Measurements from ENCODE around the gene CACNB1.
"Not testable (repeated sequence)": the region's sequence is repeated elsewhere in the genome, so short reads cannot be mapped to it uniquely, and the experiment has no call there.

The CACNB1 gene

DNA sequence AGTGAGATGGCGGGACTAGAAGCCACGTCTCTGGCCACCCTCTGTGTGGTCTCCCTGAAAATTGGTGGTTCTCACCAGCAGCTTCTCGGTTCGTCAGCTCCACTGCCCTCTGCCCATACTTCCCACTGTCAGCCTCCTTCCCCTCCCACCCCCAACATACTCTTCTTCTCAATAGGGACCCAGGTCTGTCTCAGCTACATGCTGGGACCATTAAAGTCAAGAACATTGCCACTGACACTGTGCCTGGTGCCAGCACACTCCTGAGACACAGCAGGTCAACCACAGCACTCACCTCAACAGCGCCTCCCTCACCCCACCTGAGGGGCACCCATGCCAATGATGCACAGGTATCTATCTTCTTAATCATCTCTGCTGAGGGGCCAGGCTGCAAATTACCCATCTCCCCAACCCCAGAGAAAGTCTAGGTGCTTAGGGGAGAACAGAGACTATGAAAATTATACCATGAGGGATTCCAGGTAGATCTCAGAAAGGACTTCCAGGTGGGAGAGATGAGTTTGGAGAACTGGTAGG lies 47.3 kb downstream of the CACNB1 start:
- no peak for DNase-seq

DNA sequence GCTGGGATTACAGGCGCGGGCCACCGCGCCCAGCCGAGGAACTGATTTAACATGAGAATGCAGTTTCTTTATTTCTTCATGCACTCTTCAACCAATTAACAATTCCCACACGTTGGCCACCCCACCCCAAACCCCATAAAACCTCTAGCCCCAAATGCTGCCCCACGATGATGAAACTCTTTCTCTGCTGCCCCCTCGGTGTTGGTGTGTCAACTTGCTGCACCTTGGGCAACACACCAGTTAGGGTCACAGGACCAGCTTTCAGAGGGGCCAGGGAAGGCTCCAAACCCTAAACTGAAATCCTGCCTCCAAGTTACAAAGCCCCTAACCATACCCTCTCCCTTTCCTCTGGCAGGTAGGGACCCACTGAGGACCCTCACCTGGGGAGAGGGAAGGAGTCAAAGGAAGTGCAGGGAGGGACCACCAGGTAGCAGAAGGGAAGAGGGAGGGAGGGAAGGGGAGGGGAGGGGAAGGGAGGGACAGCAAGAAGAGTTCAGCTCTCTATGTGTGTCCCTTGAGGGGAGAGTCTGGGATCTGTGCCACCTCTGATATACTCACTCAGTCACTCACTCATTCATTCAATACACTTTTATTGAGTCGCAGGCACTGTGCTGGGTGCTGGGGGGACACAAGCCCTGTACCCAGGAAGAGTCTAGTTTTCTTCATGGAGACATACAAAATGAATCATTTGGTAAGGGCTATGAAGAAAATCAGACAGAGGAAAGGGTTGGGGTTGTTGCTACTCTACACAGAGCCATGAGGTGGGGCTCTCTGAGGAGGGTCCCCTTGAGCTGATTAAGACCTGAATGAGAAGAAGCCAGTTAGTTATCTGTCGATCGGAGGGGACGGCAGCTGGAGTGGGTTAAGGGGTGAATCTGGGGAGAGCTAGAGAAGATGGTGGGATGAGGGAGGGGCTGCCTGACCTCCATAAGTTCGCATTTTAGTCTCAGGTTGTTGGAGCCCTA lies 50.0 kb downstream of the CACNB1 start:
- DNase-seq: no peak

- DNase-seq: no peak
Measured at GRCh38 chr17:39146273-39146672, 51.2 kb downstream of the CACNB1 start.

- no peak for DNase-seq
Measured at GRCh38 chr17:39145143-39145542, 52.3 kb downstream of the CACNB1 start.

DNA sequence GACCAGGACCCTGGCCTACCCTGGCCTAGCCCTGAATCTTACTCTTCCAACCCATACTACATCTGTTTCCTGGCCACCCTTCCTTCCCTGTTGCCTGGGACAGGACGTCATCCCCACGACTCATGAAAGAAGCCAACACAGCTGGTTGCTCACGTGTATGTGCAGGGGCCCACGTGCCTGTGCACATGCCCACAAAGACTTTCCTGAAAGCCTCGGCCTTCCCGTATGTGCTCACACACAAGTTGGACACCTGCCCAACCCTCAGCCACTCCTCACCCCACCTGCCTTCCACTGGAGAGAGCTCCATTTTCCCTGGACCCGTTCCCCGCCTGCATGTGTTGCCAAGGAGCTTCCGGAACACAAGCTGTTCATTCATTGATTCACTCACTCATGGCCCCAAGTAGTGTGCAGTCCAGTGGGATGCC lies 53.0 kb downstream of the CACNB1 start:
- DNase-seq: peak; percentile 90

- DNase-seq: no peak
Measured at GRCh38 chr17:39143552-39144093, 53.8 kb downstream of the CACNB1 start.

DNA sequence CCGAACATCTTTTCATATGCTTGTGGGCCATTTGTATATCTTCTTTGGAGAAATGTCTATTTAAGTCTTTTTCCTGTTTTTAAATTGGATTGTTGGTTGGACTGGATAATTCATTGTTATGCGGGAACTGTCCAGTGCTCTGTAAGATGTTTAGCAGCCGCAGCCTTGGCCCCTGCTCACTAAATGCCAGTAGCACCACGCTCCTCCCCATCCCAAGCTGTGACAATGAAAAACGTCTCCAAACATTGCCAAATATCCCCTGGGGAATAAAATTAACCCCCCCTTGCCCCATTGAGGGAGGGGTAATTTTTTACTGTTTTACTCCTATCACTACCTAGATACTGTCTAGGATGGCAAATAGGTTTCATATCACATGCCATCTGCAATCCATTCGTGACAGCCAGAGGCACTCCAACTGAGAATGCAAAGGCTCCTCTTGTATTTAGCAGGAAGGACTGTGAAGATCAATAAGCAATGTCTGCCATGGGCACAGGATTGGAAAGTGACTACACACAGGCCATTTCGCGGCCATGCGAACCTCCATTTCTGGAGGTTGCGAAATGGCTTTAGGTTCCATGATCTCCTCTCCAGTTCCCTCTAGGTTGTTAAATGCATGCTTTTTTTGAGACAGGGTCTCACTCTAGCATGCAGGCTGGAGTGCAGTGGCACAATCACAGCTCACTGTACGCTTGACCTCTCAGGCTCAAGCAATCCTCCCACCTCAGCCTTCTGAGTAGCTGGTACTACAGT lies 55.4 kb downstream of the CACNB1 start:
- DNase-seq: no peak

DNA sequence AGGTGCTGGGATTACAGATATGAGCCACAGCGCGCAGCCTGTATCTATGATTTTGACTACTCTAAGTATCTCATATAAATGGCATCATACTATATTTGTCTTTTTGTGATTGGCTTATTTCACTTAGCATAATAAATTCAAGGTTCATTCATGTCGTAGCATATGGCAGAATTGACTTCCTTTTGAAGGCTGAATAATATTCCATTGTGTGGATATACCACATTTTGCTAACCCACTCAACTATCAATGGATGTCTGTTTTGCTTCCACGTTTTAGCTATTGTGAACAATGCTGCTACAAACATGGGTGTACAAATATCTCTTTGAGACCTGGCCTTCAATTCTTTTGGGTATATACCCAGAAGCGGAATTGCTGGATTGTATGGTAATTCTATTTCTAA lies 56.2 kb downstream of the CACNB1 start:
- DNase-seq: no peak

DNA sequence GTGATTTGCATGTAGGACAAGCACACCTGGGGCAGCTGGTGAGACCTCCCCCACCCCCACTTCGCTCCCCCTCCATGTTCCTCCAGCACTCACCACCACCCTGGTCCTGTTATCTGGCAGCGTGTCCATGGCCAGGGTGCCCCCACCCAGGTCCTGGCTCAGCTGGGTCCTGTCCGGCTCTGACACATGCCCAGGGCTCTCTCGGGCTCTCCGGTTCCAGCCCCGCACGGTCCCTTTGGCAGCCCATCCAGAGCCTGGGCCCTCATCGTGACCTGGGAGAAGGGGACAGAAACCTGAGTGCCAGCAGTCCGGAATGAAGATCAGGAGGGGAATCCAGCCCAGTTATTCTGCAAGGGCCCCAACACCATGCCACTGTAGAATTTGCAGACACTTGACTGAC lies 57.9 kb downstream of the CACNB1 start:
- DNase-seq: no peak

- DNase-seq: no peak
Measured at GRCh38 chr17:39139161-39139511, 58.3 kb downstream of the CACNB1 start.

- no peak for DNase-seq
Measured at GRCh38 chr17:39138431-39139160, 58.9 kb downstream of the CACNB1 start.

GRCh38 chr17:39134878-39135277 lies 62.6 kb downstream of the CACNB1 start:
- DNase-seq: no peak

- DNase-seq: no peak
Measured at GRCh38 chr17:39132192-39132610, 65.3 kb downstream of the CACNB1 start.

GRCh38 chr17:39131616-39132015 lies 65.9 kb downstream of the CACNB1 start:
- no peak for DNase-seq

GRCh38 chr17:39130205-39130604 lies 67.3 kb downstream of the CACNB1 start:
- DNase-seq: no peak

DNA sequence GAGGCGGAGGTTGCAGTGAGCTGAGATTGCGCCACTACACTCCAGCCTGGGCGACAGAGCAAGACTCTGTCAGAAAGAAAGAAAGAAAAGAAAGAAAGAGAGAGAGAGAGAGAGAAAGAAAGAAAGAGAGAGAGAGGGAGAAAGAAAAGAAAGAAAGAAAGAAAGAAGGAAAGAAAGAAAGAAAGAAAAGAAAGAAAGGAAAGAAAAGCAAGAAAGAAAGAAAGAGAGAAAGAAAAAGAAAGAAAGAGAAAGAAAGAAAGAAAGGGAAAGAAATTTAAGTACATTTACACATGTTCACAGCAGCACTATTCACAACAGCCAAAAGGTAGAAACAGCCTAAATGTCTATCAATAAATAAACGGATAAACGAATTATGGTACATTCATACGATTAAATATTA lies 67.9 kb downstream of the CACNB1 start:
- not testable (repeated sequence) for DNase-seq

DNA sequence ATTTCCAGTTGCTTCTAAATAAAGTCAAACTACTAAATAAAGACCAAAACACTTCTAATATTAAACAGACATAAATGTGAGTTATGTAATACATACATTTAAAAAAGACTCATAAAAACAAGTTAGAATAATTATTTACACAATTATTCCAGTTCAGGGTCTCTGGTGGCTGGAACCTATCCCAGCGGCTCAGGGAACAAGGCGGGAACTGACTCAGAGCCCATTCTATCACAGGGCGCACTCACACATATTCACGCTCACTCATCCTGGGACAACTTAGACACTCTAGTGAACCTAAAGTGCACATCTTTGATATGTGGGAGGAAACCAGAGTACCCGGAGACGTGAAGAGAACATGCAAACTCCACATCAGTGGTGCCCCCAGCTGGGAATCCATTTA lies 71.0 kb downstream of the CACNB1 start:
- DNase-seq: no peak

DNA sequence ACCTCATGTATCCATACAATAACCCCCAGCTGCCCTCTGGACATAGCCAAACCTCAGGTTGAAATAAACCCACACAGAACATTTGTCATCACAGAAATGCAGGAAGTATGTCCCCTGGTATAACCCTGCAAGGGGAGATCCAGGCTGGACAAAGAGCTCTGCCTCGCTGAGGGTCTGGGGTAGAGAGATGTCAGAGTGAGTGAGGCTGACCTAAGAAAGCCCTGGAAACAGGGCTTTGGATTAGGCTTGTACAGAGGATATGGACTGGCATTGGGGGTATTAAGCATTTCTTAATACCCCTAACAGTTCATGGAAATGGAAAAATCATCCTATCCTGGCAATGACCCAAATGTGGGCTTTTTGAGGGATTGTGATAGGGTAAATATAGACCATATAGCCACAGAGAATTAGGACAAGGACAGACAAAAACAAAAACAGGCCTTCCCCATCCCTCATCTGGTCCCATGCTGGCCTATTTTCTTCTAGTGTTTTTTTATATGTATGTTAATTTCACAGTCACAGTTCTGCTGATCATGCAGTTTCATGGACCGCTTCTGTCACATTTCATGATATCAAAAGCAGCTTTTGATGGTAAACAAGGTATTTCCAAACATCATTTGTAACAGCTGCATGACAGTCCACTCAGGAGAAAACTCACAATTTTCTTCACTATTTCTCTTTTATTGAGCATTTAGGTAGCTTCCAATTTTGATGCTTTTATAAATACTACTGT lies 72.2 kb downstream of the CACNB1 start:
- no peak for DNase-seq

- DNase-seq: no peak
Measured at GRCh38 chr17:39123627-39124026, 73.8 kb downstream of the CACNB1 start.
